ACC112 (cell line): ENCODE data around the gene CTSW.

ENCODE experiments used
- H2AFZ ChIP-seq: fragments of 200-600 bp; sonication (generic); one replicate; pipeline ENCODE4 v1.6.0; 2017; ENCODE audit warnings: antibody characterized with exemption, low read length; ENCODE audit not compliant: unreplicated experiment
- H3K27ac ChIP-seq: fragments of 200-600 bp; sonication (generic); 2 replicates; pipeline ENCODE4 v1.5.1; 2014; ENCODE audit warnings: low read depth, mild to moderate bottlenecking, antibody characterized with exemption, low read length, moderate library complexity
- H3K27me3 ChIP-seq: fragments of 200-600 bp; sonication (generic); 2 replicates; pipeline ENCODE4 v1.6.1; 2014; ENCODE audit warnings: mild to moderate bottlenecking, antibody characterized with exemption, low read length, moderate library complexity, mixed read lengths; ENCODE audit not compliant: insufficient read depth
- H3K36me3 ChIP-seq: fragments of 200-600 bp; sonication (generic); 2 replicates; pipeline ENCODE4 v1.6.1; 2016; ENCODE audit warnings: mild to moderate bottlenecking, antibody characterized with exemption, low read length, moderate library complexity, mixed read lengths; ENCODE audit not compliant: insufficient read depth
- H3K4me1 ChIP-seq: fragments of 200-600 bp; sonication (generic); one replicate; pipeline ENCODE4 v1.6.1; 2016; ENCODE audit warnings: low read length, mixed read lengths; ENCODE audit not compliant: insufficient read depth, unreplicated experiment, control insufficient read depth
- H3K4me3 ChIP-seq: fragments of 200-600 bp; sonication (generic); 2 replicates; pipeline ENCODE4 v1.5.1; 2014; ENCODE audit warnings: mild to moderate bottlenecking, low read depth, low read length
- H3K79me2 ChIP-seq: fragments of 200-600 bp; sonication (generic); one replicate; pipeline ENCODE4 v1.6.0; 2016; ENCODE audit warnings: low read length; ENCODE audit not compliant: control insufficient read depth, unreplicated experiment, insufficient read depth

CTSW gene

GRCh38 chr11:65868907-65869306 is 10.7 kb upstream of the CTSW start:
- peaks cover 27% of the 10 kb centered on the region for H3K4me1 ChIP-seq
- no peak overlapping the region for H3K4me3 ChIP-seq
- H2AFZ ChIP-seq = no peak overlapping the region
- peaks cover 26% of the 10 kb centered on the region; the same call in 1 of the 2 replicates for H3K36me3 ChIP-seq
- H3K27ac ChIP-seq = no peak overlapping the region
- H3K79me2 ChIP-seq = peaks cover 17% of the 10 kb centered on the region
- no peaks in the 10 kb centered on the region for H3K27me3 ChIP-seq

- no peak overlapping the region for H3K27ac ChIP-seq
- H3K4me1 ChIP-seq = peaks cover 27% of the 10 kb centered on the region
- peaks cover 20% of the 10 kb centered on the region; the same call in 1 of the 2 replicates for H3K36me3 ChIP-seq
- no peak overlapping the region; the same call in 1 of the 2 replicates for H3K4me3 ChIP-seq
- H2AFZ ChIP-seq = no peak overlapping the region
- peaks cover 17% of the 10 kb centered on the region for H3K79me2 ChIP-seq
- H3K27me3 ChIP-seq = no peaks in the 10 kb centered on the region
These were observed 9.9 kb upstream of the CTSW start for GRCh38 chr11:65869643-65870306.

- H3K27ac ChIP-seq = no peak overlapping the region
These were observed 9.4 kb upstream of the CTSW start for GRCh38 chr11:65870307-65870658.

GRCh38 chr11:65870706-65871681 is 8.6 kb upstream of the CTSW start:
- Histone ChIP-seq H3K36me3 (peaks cover 17% of the 10 kb centered on the region; the same call in 1 of the 2 replicates), H3K27me3 (no peaks in the 10 kb centered on the region), H3K27ac (peak overlapping the region; percentile 40; the same call in 1 of the 2 replicates), H3K4me1 (peaks cover 27% of the 10 kb centered on the region), H2AFZ (no peak overlapping the region), H3K79me2 (peaks cover 17% of the 10 kb centered on the region), H3K4me3 (peak overlapping the region; percentile 73)

More at GRCh38 chr11:65870307-65870658, 9.4 kb upstream of the CTSW start:
- Histone ChIP-seq H3K27me3 (no peaks in the 10 kb centered on the region), H3K36me3 (peaks cover 20% of the 10 kb centered on the region; the same call in 1 of the 2 replicates), H3K4me1 (peaks cover 27% of the 10 kb centered on the region), H2AFZ (no peak overlapping the region), H3K4me3 (peak overlapping the region; percentile 73), H3K79me2 (peaks cover 17% of the 10 kb centered on the region)

GRCh38 chr11:65871811-65872548 is 7.7 kb upstream of the CTSW start:
- Histone ChIP-seq H3K4me3 (peak overlapping the region; percentile 73), H3K27me3 (no peaks in the 10 kb centered on the region), H3K27ac (peak overlapping the region; percentile 40), H2AFZ (peak overlapping the region; percentile 13), H3K4me1 (peaks cover 27% of the 10 kb centered on the region), H3K36me3 (peaks cover 13% of the 10 kb centered on the region; the same call in 1 of the 2 replicates), H3K79me2 (peaks cover 17% of the 10 kb centered on the region)

GRCh38 chr11:65872586-65873317 is 6.9 kb upstream of the CTSW start, which contains the start of gene EFEMP2:
Gene EFEMP2 (minus strand): TSS chr11:65872800. CDS start chr11:65872354, 446 bp downstream.
- Histone ChIP-seq H3K36me3 (peaks cover 6% of the 10 kb centered on the region; the same call in 1 of the 2 replicates), H3K4me3 (peak within 1 kb of the TSS; percentile 73), H3K27ac (peak within 1 kb of the TSS; percentile 40), H2AFZ (peak within 1 kb of the TSS; percentile 13), H3K79me2 (peaks cover 17% of the 10 kb centered on the region), H3K27me3 (no peaks in the 10 kb centered on the region), H3K4me1 (peaks cover 27% of the 10 kb centered on the region)

GRCh38 chr11:65873318-65874156 is 6.1 kb upstream of the CTSW start:
- Histone ChIP-seq H3K36me3 (no peaks in the 10 kb centered on the region), H3K27me3 (no peaks in the 10 kb centered on the region), H2AFZ (no peak overlapping the region), H3K79me2 (peaks cover 17% of the 10 kb centered on the region), H3K4me3 (peak overlapping the region; percentile 73), H3K27ac (peak overlapping the region; percentile 40), H3K4me1 (peaks cover 27% of the 10 kb centered on the region)

GRCh38 chr11:65880027-65880426 is 390 bp downstream of the CTSW start:
- no peak overlapping the region for H2AFZ ChIP-seq
- no peaks in the 10 kb centered on the region for H3K27me3 ChIP-seq
- H3K36me3 ChIP-seq = peaks cover 12% of the 10 kb centered on the region; the same call in 1 of the 2 replicates
- no peak overlapping the region for H3K4me3 ChIP-seq
- peaks cover 4% of the 10 kb centered on the region for H3K79me2 ChIP-seq
- H3K4me1 ChIP-seq = peaks cover 12% of the 10 kb centered on the region
- no peak overlapping the region for H3K27ac ChIP-seq

- Histone ChIP-seq H3K79me2 (peaks cover 8% of the 10 kb centered on the region), H3K36me3 (peaks cover 12% of the 10 kb centered on the region; the same call in 1 of the 2 replicates), H2AFZ (no peak overlapping the region), H3K4me1 (peaks cover 18% of the 10 kb centered on the region), H3K4me3 (no peak overlapping the region), H3K27me3 (no peaks in the 10 kb centered on the region), H3K27ac (no peak overlapping the region)
These were observed 1.3 kb downstream of the CTSW start for GRCh38 chr11:65880844-65881421.
